ENCODE data around the gene LNX2.

DNA sequence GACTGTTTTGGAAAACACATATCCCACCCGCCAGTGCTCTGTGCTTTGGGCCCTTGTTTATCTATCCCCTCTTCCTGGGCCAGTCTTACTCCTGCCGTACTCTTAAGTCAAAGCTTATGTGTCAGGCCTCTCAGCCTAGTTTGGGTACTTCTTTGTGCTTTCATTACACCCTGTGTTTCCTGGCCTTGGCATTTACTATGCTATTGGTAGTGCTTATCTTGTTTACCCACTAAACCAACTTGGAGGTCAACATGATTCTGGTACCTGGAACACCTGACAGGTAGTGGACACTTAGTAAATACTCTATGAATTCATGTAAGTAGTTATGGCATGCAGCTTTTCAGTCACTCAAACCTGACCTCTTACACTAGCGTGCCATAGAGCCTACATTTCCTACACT is 3.7 kb upstream of the LNX2 start:
- TF ChIP-seq, protein P1, sequence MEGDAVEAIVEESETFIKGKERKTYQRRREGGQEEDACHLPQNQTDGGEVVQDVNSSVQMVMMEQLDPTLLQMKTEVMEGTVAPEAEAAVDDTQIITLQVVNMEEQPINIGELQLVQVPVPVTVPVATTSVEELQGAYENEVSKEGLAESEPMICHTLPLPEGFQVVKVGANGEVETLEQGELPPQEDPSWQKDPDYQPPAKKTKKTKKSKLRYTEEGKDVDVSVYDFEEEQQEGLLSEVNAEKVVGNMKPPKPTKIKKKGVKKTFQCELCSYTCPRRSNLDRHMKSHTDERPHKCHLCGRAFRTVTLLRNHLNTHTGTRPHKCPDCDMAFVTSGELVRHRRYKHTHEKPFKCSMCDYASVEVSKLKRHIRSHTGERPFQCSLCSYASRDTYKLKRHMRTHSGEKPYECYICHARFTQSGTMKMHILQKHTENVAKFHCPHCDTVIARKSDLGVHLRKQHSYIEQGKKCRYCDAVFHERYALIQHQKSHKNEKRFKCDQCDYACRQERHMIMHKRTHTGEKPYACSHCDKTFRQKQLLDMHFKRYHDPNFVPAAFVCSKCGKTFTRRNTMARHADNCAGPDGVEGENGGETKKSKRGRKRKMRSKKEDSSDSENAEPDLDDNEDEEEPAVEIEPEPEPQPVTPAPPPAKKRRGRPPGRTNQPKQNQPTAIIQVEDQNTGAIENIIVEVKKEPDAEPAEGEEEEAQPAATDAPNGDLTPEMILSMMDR (conservative IDR thresholded peaks at IDR 0.05; ENCODE audit: low read depth, low read length), result no peak
- no peak for TF ChIP-seq CEBPB (IDR thresholded peaks at IDR 0.05; ENCODE audit: low read depth, low read length)
- TF ChIP-seq SMC3 (IDR thresholded peaks at IDR 0.05; ENCODE audit: low read depth, low read length), result no peak
- TF ChIP-seq POLR2A (IDR thresholded peaks at IDR 0.05; ENCODE audit: low read depth, low read length), result no peak
- no peak for TF ChIP-seq RAD21 (IDR thresholded peaks at IDR 0.05; ENCODE audit: low read length)
- no peak for TF ChIP-seq MAZ (IDR thresholded peaks at IDR 0.05; ENCODE audit: borderline replicate concordance, low read depth, low read length)
- TF ChIP-seq MAFK (IDR thresholded peaks at IDR 0.05; ENCODE audit: low read depth, low read length), result no peak
- TF ChIP-seq MXI1 (IDR thresholded peaks at IDR 0.05; ENCODE audit: borderline replicate concordance, low read depth, low read length), result no peak
- no peak for TF ChIP-seq FOS (IDR thresholded peaks at IDR 0.05; ENCODE audit: low read depth, low read length)
